Forelimb muscle (tissue), 1 donor: ENCODE data around the gene FOXB1. TPM values are rescaled to one million over a fixed set of nuclear protein-coding genes. Genes with fewer than 3 reads are reported as not detected.

Experiments used
- DNase-seq: peaks from one replicate; pipeline ENCODE4 v3.0.0-alpha.2; 2013; ENCODE audit warnings: low read depth
- polyA plus RNA-seq: library from polyadenylated mRNA; unstranded; fragments of 120-200 nt; gene quantifications from one replicate; pipeline ENCODE4 v1.2.1, GENCODE V29; 2013; ENCODE audit not compliant: insufficient read length

The FOXB1 gene
- polyA plus RNA-seq, 1 donor, result not detected

GRCh38 chr15:59998950-59999611 is 5.0 kb upstream of the FOXB1 start:
- no peak for DNase-seq

DNA sequence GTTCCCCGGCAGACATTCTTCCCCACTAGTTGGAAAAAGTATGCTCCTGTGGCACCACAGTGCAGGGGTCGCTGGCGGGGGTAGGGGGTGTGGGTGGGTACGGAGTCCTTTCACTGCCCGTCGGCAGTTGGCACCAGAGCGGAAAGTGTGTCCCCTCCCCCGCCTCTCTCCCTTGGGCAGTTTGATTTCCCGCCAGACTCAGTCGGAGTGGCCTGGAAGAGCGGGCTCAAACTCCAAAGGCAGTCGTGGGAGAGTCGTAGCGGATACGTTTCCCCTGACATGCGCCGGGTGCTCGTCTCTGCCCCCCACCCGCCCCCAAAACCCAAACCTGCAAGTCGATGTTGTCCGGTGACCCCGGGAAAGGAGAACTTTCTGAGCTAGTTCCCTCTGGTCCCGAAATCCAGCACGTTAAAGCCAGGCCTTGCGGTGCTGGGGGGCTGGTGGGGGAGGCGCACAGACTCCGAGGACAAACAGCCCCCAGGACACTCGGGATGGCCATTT is 4.4 kb upstream of the FOXB1 start:
- no peak for DNase-seq

GRCh38 chr15:60000113-60000823 is 3.8 kb upstream of the FOXB1 start:
- no peak for DNase-seq

DNA sequence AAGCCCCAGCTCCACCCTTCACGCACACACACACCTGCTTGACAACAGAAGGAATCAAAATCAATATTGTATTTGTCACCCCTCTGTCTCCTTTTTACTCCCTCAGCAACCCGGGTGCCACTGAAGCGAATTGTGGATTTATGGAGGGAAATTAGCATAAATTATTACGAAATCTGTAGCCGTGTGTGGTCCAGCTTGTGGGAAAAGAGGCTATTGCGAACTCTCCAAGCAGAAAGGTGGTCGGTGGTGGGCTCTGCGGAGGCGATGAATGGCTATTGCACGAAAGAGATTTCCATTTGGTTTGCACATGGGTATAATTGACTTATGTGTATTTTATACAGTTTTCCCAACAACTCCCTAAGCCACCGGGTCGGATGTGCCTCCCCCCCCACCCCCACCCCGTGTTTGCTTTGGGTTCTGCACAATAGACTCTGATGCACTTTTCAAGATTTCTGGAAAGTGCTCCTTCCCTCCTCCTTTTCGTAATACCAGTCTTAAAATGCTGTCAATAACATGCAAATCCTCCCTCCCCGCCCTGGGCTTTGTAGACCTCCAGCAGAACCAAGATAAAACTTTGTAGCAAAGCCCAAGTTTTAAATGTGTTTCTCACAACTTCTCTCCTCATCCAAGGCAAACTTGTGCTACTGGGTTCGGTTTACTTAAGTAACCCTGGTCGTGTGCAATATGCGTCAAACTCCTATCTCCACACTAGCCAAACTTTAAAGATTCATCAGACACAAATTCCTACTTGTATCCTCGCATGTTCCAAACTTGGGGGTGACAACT is 3.1 kb upstream of the FOXB1 start:
- DNase-seq, result no peak

DNA sequence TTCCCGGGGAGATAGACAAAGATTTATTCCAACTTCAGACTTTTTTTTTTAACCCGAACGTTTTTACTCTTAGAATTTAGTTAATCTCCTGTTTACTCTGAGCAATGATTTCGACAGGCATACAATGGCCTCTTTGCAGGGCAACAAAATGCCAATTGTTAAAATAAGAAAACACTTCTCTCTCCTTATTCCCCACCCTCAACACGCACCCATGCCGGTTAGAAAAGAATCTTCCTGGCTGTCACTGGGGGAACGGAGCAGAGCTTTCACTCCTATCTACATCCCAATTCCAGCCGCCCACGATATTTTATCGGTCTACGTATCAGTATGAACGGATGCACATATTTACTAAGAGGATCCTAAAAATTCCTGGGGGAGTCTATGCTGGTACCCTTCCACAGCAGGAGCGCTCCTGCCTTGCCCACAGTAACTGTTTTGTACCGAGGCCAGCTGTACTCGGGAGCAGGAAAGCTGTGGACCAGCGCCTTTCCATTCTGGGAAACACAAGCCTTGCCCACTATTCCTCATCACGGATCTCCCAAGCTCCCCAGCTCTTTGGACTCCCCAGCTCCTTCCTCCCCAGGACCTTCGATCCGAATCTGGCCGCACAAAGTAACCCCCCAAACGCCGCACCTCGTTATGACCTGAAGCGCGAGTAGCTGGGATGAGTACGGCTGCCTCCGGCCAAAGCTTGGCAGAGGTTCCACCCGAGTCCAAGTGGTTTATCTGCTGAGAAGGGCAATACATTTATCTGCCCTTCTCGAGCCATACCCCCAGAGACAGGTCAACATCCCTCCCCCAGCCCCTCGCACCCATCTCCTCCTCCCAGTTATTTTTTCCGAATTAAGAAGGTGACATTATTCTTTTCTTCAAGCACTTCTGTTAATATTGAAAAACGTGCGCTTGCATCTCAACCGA is 2.2 kb upstream of the FOXB1 start:
- DNase-seq, result no peak

- no peak for DNase-seq
Measured at GRCh38 chr15:60002528-60003218, 1.4 kb upstream of the FOXB1 start.

DNA sequence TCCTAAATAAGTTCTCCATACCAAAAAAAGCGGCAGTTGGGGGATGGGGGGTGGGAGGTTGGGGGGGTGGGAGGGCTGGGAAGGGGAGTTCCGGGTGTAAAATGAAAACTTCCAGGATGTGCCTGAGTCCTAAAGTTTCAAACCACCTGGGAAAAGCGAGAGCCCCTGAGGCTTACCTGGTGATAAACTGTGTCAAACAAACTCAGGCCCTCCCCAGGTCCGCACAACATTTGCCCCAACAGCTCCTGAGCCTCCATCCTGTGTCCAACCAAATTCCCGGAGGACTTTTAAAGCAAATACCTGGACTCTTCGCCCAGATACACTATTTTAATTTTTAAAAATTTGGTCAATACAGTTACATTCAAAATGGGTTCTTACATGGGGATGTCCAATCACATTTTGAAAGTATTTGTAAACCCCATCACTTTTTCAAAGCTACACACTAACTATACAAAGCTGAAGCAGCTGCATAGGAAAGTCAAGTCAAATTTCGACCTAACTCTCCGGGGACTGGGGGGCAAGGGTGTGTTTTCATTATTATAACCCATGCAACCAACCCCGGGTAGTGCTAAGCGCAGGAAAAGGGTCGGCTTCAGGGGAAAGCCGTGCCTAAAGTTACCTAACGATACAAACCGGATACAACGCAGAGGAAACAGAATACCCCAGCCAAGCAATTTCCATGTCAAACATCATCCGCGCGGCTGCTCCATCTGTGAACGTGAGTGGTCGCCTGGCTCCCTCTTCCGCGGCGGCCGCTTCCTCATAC is 685 bp upstream of the FOXB1 start:
- no peak for DNase-seq

DNA sequence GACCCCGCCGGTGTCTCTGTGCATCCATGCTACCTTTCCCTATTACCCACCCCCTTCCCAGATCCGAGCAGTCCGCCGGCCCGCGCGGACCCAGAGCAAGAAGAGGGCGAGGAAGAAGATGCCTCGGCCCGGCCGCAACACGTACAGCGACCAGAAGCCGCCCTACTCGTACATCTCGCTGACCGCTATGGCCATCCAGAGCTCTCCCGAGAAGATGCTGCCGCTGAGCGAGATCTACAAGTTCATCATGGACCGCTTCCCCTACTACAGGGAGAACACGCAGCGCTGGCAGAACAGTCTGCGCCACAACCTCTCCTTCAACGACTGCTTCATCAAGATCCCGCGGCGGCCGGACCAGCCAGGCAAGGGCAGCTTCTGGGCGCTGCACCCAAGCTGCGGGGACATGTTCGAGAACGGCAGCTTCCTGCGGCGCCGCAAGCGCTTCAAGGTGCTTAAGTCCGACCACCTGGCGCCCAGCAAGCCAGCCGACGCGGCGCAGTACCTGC is 788 bp downstream of the FOXB1 start:
- DNase-seq, result no peak

DNA sequence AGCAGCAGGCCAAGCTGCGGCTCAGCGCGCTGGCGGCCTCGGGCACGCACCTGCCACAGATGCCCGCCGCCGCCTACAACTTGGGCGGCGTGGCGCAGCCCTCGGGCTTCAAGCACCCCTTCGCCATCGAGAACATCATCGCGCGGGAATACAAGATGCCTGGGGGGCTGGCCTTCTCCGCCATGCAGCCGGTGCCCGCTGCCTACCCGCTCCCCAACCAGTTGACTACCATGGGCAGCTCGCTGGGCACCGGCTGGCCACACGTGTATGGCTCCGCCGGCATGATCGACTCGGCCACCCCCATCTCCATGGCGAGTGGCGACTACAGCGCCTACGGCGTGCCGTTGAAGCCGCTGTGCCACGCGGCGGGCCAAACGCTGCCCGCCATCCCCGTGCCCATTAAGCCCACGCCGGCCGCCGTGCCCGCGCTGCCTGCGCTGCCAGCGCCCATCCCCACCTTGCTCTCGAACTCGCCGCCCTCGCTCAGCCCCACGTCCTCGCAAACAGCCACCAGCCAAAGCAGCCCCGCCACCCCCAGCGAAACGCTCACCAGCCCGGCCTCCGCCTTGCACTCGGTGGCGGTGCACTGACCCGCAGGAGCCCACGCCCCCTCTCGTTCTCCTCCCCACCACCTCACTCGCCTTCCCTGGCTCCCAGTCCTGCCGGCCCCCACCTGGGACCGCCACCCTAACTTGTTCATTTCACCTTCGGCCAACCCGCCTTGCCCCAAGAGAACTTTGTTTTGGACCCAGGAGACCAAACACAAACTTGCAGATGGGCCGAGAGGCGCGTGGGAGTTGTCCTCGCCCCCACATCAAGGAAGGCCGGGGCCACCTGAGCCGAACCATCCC is 1.5 kb downstream of the FOXB1 start:
- DNase-seq, result no peak

DNA sequence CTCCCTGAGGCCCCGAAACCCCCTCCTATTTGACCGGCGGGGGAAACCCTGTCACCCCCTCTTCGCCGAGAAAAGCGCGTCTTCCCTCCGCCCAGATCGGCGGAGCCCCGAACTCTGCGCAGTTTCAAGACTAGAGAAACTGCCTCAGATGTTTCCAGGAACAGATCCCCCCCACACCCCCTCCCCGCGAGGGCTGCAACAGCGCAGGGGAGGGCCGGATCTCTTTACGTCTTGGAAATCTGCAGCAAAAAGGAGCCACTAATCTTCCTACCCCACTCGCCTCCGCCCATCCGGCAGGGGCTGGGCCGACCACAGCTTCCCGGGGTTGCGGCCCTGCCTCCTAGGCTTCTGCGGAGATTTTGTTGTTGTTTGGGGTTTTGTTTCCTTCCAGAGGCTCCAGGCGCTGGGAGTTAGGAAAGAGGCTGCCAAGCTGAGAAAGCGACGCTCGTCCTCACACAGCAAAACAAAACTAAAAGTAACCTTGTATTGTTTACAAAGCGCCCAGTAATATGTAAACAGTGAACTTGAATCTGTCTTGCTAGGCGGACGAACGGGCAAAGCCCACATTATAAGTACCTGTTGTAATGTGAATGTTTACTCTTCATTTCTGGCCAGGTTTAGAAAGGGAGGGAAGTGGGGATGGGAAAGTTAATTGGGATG is 2.2 kb downstream of the FOXB1 start:
- no peak for DNase-seq

GRCh38 chr15:60006873-60007272 is 2.8 kb downstream of the FOXB1 start:
- DNase-seq, result no peak

DNA sequence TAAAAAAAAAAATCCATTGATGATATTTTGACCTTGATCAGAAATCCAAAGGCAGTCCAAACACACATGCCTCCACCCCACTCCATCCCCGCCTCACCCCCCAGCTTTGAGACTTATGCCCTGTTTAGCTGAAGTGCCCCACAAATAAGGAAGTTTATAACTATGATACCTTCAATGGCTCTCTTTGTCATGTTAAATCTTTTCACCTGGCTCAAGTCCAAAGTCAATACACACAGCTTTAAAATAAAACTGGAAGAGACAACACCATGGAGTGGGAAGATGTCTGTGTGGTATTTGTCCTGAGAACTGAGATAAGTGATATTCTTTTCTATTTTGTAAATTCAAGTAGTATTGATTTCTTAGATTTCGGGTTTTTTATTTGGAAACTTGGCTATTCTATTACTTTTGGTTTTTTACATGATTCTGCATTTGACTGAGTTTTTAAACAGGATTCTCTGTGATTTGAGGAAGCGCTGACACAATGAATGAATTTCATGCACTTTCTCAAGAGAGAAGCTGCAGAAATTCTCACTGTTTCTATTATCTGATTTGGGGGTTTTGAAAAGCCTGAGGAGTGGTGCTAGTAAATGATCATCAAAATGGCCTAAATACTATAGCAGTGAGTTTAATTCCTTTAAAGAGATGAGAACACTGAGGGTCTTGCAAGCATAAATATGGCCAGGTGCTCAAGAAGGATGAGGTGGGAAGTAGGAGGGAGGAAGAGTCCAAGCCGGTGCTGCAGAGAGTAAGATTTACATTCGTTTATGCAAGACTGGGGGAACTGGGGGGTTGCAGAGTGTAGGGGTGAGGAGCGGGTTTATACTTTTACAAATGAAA is 5.2 kb downstream of the FOXB1 start:
- DNase-seq, result no peak

DNA sequence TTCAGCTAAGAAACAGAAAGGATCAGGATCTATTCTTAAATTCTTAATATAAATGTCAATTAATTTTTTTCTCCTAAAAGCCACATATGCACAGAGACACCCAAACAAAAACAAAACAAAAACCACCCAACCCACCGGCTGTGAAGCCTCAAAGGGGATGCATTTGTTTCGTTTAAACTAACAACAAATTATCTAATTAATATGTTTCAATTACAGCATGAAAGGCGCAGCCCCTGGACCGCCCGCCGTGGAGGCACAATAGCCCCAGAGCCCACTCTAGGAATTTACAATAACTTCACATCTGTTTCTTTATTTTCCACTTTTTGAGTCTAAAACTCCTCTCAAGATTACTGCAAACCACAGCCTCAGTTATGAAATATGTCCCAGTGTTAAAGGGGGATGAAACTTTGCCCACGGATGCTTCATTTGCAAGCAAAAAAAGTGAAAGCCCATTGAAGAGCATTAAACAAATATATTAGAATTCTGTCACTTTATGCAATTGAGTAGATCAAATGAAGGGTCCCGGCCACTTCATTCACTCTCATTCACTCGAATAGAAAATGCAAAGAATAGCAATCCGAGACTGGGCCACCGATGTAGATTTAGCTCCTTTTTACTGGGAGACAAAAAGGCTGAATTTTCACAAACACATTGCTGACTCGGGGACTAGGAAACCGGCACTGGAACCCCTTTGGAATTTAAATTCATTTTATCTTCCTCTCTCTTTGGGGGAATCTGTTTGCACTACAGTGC is 6.0 kb downstream of the FOXB1 start:
- no peak for DNase-seq

GRCh38 chr15:60010858-60011257 is 6.7 kb downstream of the FOXB1 start:
- DNase-seq, result no peak

GRCh38 chr15:60012695-60013094 is 8.6 kb downstream of the FOXB1 start:
- no peak for DNase-seq
